B cell (primary cell): ENCODE data around the gene XPC. TPM values are rescaled to one million over a fixed set of nuclear protein-coding genes. Genes with fewer than 3 reads are reported as not detected.

ENCODE experiments used
- ATAC-seq: fragments of 200-7000 bp; cut with Tn5 transposase; one replicate; pipeline ENCODE4 v1.10.0; 2021; ENCODE audit warnings: low read depth, mild to moderate bottlenecking, moderate number of reproducible peaks, moderate library complexity
- CTCF ChIA-PET: fragments of 350-600 bp; sonication (Branson Sonifier 250); formaldehyde crosslinking; loops from one replicate; lab custom pipeline; 2021; ENCODE audit warnings: antibody characterized with exemption, inconsistent platforms; lab: Charles Lee
- POLR2A ChIA-PET: fragments of 350-600 bp; sonication (Branson Sonifier 250); formaldehyde crosslinking; loops from one replicate; lab custom pipeline; 2021; ENCODE audit warnings: antibody characterized with exemption; lab: Charles Lee
- DNase-seq: peaks from one replicate; pipeline ENCODE4 v3.0.0; 2013
- H2AFZ ChIP-seq: 2 replicates; pipeline ENCODE4 v1.6.1; 2012; ENCODE audit warnings: mild to moderate bottlenecking, low read depth, low read length; ENCODE audit not compliant: insufficient read depth, poor library complexity, severe bottlenecking
- H3K27ac ChIP-seq, 2 donors: 1 replicate in 1 of 2; 2 replicates in 1 of 2; pipeline ENCODE4 v1.5.1; 2012 to 2013; ENCODE audit warnings: low read length in 2 of 2, mild to moderate bottlenecking in 2 of 2, moderate library complexity in 1 of 2
- H3K27me3 ChIP-seq, 4 experiments: fragments of 200-600 bp in 1 of 4; sonication (generic) in 1 of 4; replicated peaks in 1 of 4; 1 replicate in 2 of 4; 2 replicates in 2 of 4; pipeline versions ENCODE4 v1.6.1 to v1.7.0; 2013 to 2016; ENCODE audit warnings: low read length in 3 of 4, mild to moderate bottlenecking in 2 of 4, mixed read lengths in 1 of 4, moderate library complexity in 1 of 4; ENCODE audit not compliant: insufficient read depth in 4 of 4, control insufficient read depth in 3 of 4; ENCODE audit errors: control extremely low read depth in 1 of 4
- H3K36me3 ChIP-seq, 2 experiments: replicated peaks in 1 of 2; 1 replicate in 1 of 2; 2 replicates in 1 of 2; pipeline versions ENCODE4 v1.6.1 to v1.7.1; 2013; ENCODE audit warnings: low read length in 1 of 2; ENCODE audit not compliant: insufficient read depth in 2 of 2, control insufficient read depth in 1 of 2; ENCODE audit errors: control extremely low read depth in 1 of 2, extremely low read depth in 1 of 2
- H3K4me1 ChIP-seq, 2 donors: fragments of 200-600 bp in 1 of 2; sonication (generic) in 1 of 2; 1 replicate in 1 of 2; 2 replicates in 1 of 2; pipeline versions ENCODE4 v1.5.1 to v1.6.1; 2013 to 2017; ENCODE audit warnings: low read length in 2 of 2; ENCODE audit not compliant: control insufficient read depth in 2 of 2, insufficient read depth in 2 of 2
- H3K4me2 ChIP-seq: replicated peaks from 2 replicates; pipeline ENCODE3; 2012; ENCODE audit warnings: mild to moderate bottlenecking, low read depth, low read length; ENCODE audit not compliant: poor library complexity, severe bottlenecking
- H3K4me3 ChIP-seq, 5 experiments: fragments of 200-600 bp in 1 of 5; sonication (generic) in 1 of 5; 1 replicate in 3 of 5; 2 replicates in 2 of 5; pipeline versions ENCODE4 v1.5.1 to v1.7.0; 2011 to 2016; ENCODE audit warnings: low read length in 4 of 5, mild to moderate bottlenecking in 4 of 5, low read depth in 2 of 5, control low read depth in 1 of 5, moderate library complexity in 1 of 5; ENCODE audit not compliant: insufficient read depth in 1 of 5; ENCODE audit errors: control extremely low read depth in 1 of 5, extremely low read depth in 1 of 5
- H3K79me2 ChIP-seq: fragments of 200-600 bp; sonication (generic); one replicate; pipeline ENCODE4 v1.6.0; 2016; ENCODE audit warnings: low read length; ENCODE audit not compliant: control insufficient read depth, insufficient read depth
- H3K9ac ChIP-seq: fragments of 200-600 bp; sonication (generic); 2 replicates; pipeline ENCODE4 v1.6.1; 2017; ENCODE audit warnings: mild to moderate bottlenecking, low read length, moderate library complexity
- H3K9me3 ChIP-seq, 3 donors: one replicate each; pipeline versions ENCODE4 v1.6.1 to v1.7.1; 2013; ENCODE audit warnings: low read length in 2 of 3; ENCODE audit not compliant: control insufficient read depth in 2 of 3, insufficient read depth in 1 of 3; ENCODE audit errors: control extremely low read depth in 1 of 3
- H4K20me1 ChIP-seq: 2 replicates; pipeline ENCODE4 v1.6.0; 2012; ENCODE audit warnings: mild to moderate bottlenecking, low read length; ENCODE audit not compliant: insufficient read depth, control insufficient read depth, poor library complexity, severe bottlenecking
- H3K27ac Mint-ChIP-seq: one replicate; pipeline ENCODE4 v1.8.0; 2021; ENCODE audit warnings: mixed read lengths
- H3K27me3 Mint-ChIP-seq: one replicate; pipeline ENCODE4 v1.8.0; 2021; ENCODE audit warnings: mixed read lengths
- H3K4me1 Mint-ChIP-seq: one replicate; pipeline ENCODE4 v1.8.0; 2021; ENCODE audit warnings: mixed read lengths
- H3K4me3 Mint-ChIP-seq: one replicate; pipeline ENCODE4 v1.8.0; 2021; ENCODE audit warnings: mixed read lengths
- H3K9me3 Mint-ChIP-seq: one replicate; pipeline ENCODE4 v1.8.0; 2022; ENCODE audit warnings: mixed read lengths; ENCODE audit not compliant: insufficient read depth
- CTCF ChIP-seq: fragments of 200-600 bp; IDR thresholded peaks from one replicate; pipeline ENCODE4 v1.8.0; 2022; ENCODE audit warnings: antibody characterized with exemption, mild to moderate bottlenecking
- EZH2 ChIP-seq: IDR thresholded peaks from 2 replicates; pipeline ENCODE4 v1.6.1; 2012; ENCODE audit warnings: borderline replicate concordance, low read depth, mild to moderate bottlenecking, moderate library complexity, low read length; ENCODE audit not compliant: insufficient read depth, poor library complexity, severe bottlenecking
- WGBS: methylation state at CpG from one replicate; pipeline ENCODE4 v1.1.5; 2013; ENCODE audit warnings: missing lambda C conversion rate; ENCODE audit not compliant: insufficient coverage; 5-methylcytosine and 5-hydroxymethylcytosine counted together
- intact Hi-C: fragments of 100-400 bp; cut with micrococcal nuclease; formaldehyde crosslinking; loops from one replicate; pipeline ENCODE4 v1.10.0; 2022
- polyA plus RNA-seq: library from polyadenylated mRNA; depleted of rRNA; stranded (reverse); fragments of >200 nt; gene quantifications from 2 replicates; pipeline ENCODE4 v1.2.3, GENCODE V29; 2012
- total RNA-seq, 2 donors: library from RNA; stranded (reverse); fragments of 120-200 nt in 1 of 2; gene quantifications; 1 replicate in 1 of 2; 2 replicates in 1 of 2; pipeline versions ENCODE4 v1.2.3 to v1.2.4, GENCODE V29; 2013 to 2022

XPC gene
- total and polyA plus RNA-seq, 2 donors (not counting 1 experiment from before 2014, with no cell fraction given): 22.5 to 67.6 TPM

GRCh38 chr3:14200276-14200675 lies 21.9 kb upstream of the XPC start:
- no peaks in the 10 kb centered on the region for H3K9me3 ChIP-seq
- H3K4me1 ChIP-seq: no peaks in the 10 kb centered on the region
- no peaks in the 10 kb centered on the region for H3K9me3 Mint-ChIP-seq
- no peak for TF ChIP-seq CTCF
- no peak for TF ChIP-seq EZH2
- DNase-seq (no peak), ATAC-seq (no peak)
- peaks cover 2 to 27% of the 10 kb centered on the region in 2 experiments for H3K36me3 ChIP-seq
- no peak overlapping the region for H2AFZ ChIP-seq
- H3K4me3 ChIP-seq: no peak overlapping the region
- no peak overlapping the region for H3K4me2 ChIP-seq
- no peaks in the 10 kb centered on the region for H3K27me3 Mint-ChIP-seq
- no peaks in the 10 kb centered on the region for H3K27me3 ChIP-seq
- H3K79me2 ChIP-seq: peaks cover 11% of the 10 kb centered on the region
- intact Hi-C loops: no loop called here
- 100% methylated on average over 3 of the region's 4 CpGs for WGBS
- H3K9ac ChIP-seq: no peak overlapping the region
- H4K20me1 ChIP-seq: peaks cover 3% of the 10 kb centered on the region
- no peak overlapping the region for H3K4me3 Mint-ChIP-seq
- no peak overlapping the region for H3K27ac ChIP-seq
- ChIA-PET POLR2A (interaction anchor here (1.3 kb wide), 1 partner anchor 22 kb away, joined by 4 read pairs; the partner anchor contains the start of genes LSM3 and XPC), CTCF (interaction anchor here (0.7 to 1.3 kb wide), 3 partner anchors 20 to 721 kb away, joined by 3 read pairs; no protein-coding TSS in a partner anchor)
- no peak overlapping the region for H3K27ac Mint-ChIP-seq
- peaks cover 2% of the 10 kb centered on the region for H3K4me1 Mint-ChIP-seq

DNA sequence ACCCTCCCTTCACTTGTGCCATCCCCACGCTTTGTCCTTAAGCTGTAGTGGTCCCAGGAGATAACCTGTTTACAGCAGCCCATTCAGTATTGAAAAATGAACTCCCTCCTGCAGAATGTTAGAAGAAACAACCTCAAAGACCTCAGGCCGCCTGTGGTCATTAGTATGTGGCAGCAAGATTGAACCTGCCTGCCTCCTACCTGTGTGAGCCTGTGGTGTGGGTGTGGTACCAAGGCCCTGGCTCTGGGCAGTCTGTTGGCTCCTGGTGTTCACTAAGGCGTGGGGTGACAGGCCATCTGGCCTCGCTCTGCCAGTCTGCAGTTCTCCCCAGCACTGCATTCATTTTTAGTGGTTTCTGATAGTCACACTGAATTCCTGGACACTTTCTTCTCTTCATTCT lies 21.2 kb upstream of the XPC start:
- peaks cover 9% of the 10 kb centered on the region for H4K20me1 ChIP-seq
- no peak overlapping the region for H3K9ac ChIP-seq
- no peak overlapping the region for H3K4me2 ChIP-seq
- Mint-ChIP-seq H3K27ac (no peak overlapping the region), H3K4me1 (peaks cover 2% of the 10 kb centered on the region), H3K27me3 (no peaks in the 10 kb centered on the region), H3K9me3 (no peaks in the 10 kb centered on the region), H3K4me3 (no peak overlapping the region)
- H3K4me3 ChIP-seq: no peak overlapping the region
- no peaks in the 10 kb centered on the region for H3K4me1 ChIP-seq
- WGBS: 100% methylated on average over 3 of the region's 4 CpGs
- DNase-seq (no peak), ATAC-seq (no peak)
- H3K27ac ChIP-seq: no peak overlapping the region
- ChIA-PET POLR2A (no interaction called here), CTCF (interaction anchor here (1.3 kb wide), 1 partner anchor 722 kb away, joined by 3 read pairs; no protein-coding TSS in a partner anchor)
- H2AFZ ChIP-seq: no peak overlapping the region
- H3K27me3 ChIP-seq: no peaks in the 10 kb centered on the region
- H3K79me2 ChIP-seq: peaks cover 18% of the 10 kb centered on the region
- TF ChIP-seq EZH2 (no peak), CTCF (no peak)
- H3K9me3 ChIP-seq: no peaks in the 10 kb centered on the region
- H3K36me3 ChIP-seq: peaks cover 2 to 27% of the 10 kb centered on the region in 2 experiments
- intact Hi-C loops: no loop called here
